Esophagus muscularis mucosa (tissue), 4 donors: ENCODE results near the gene AP2A1.

Experiments
- CTCF ChIP-seq, 3 experiments: fragments of 200-600 bp in 2 of 3; fragments of 450-650 bp in 1 of 3; sonication (generic) in 2 of 3; IDR thresholded peaks; one replicate each; pipeline ENCODE4 v1.5.1; 2017 to 2019; ENCODE audit warnings: antibody characterized with exemption in 3 of 3, mild to moderate bottlenecking in 2 of 3, moderate library complexity in 1 of 3
- EP300 ChIP-seq: sonication (generic); formaldehyde crosslinking; IDR thresholded peaks from one replicate; pipeline ENCODE4 v1.6.1; 2017; ENCODE audit warnings: antibody characterized with exemption
- POLR2A ChIP-seq: fragments of 450-650 bp; IDR thresholded peaks from one replicate; pipeline ENCODE4 v1.6.1; 2017; ENCODE audit warnings: antibody characterized with exemption, moderate library complexity, mild to moderate bottlenecking, low read depth
- POLR2AphosphoS5 ChIP-seq, 2 donors: sonication (generic); formaldehyde crosslinking; IDR thresholded peaks; one replicate each; pipeline ENCODE4 v1.6.1; 2017; ENCODE audit warnings: antibody characterized with exemption in 2 of 2

DNA sequence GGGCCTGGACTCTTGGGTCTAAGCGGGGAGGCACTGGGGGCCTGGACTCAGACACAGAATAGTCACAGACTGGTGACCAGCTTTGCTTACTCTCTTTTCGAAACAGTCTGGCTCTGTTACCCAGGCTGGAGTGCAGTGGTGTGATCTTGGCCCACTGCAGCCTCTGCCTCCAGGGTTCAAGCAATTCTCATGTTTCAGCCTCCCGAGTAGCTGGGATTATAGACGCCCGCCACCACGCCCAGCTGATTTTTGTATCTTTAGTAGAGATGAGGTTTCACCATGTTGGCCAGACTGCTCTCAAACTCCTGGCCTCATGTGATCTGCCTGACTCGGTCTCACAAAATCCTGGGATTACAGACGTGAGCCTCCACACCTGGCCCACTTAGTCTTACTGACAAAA, 62.4 kb downstream of the AP2A1 start:
- TF ChIP-seq CTCF (IDR thresholded peaks at IDR 0.05) (no peak), POLR2A (no peak), EP300 (no peak), POLR2AphosphoS5 (IDR thresholded peaks at IDR 0.05) (no peak)
